PC-9 (cell line): ENCODE measurements around the gene WDR53.

Source experiments
- EZH2 ChIP-seq: fragments of 200-600 bp; sonication (generic); IDR thresholded peaks from 2 replicates; pipeline ENCODE4 v1.8.0; 2017; ENCODE audit warnings: antibody characterized with exemption, low read depth
- TF ChIP-seq, protein P1 (sequence below): fragments of 200-600 bp; sonication (generic); conservative IDR thresholded peaks from 2 replicates; pipeline ENCODE4 v1.6.1; 2017; ENCODE audit warnings: mixed run types, antibody characterized with exemption, mild to moderate bottlenecking, moderate library complexity

DNA sequence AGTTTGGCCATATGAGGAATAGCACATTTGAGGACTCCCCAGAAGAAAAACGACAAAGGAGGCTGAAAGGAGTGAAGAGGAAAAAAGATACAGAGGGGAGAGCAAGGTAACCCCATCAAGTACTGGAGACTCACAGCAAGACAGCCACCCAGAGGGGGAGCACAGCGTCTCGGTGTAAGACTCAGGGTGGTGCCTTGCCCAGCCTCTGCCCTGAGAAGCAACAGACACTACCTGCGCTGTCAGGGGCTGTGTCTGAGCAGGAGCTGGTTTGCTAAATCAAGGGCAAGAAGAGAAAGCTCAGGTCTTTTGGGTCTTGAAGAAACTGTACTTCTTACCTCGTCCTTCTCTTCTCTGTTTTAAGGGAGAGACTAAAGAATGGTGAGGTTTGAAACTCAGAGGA, 28.0 kb upstream of the WDR53 start:
- TF ChIP-seq, protein P1, sequence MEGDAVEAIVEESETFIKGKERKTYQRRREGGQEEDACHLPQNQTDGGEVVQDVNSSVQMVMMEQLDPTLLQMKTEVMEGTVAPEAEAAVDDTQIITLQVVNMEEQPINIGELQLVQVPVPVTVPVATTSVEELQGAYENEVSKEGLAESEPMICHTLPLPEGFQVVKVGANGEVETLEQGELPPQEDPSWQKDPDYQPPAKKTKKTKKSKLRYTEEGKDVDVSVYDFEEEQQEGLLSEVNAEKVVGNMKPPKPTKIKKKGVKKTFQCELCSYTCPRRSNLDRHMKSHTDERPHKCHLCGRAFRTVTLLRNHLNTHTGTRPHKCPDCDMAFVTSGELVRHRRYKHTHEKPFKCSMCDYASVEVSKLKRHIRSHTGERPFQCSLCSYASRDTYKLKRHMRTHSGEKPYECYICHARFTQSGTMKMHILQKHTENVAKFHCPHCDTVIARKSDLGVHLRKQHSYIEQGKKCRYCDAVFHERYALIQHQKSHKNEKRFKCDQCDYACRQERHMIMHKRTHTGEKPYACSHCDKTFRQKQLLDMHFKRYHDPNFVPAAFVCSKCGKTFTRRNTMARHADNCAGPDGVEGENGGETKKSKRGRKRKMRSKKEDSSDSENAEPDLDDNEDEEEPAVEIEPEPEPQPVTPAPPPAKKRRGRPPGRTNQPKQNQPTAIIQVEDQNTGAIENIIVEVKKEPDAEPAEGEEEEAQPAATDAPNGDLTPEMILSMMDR = no peak
- no peak for TF ChIP-seq EZH2
